Activated effector memory CD4-positive, alpha-beta T cell treated with Interleukin-2 at 50 U/mL for 16 hours (primary cell): ENCODE data around the gene CAPN5.
A peak's percentile ranks its signal among the peaks of the same experiment; 100 is the strongest.
"Not testable (repeated sequence)": the region's sequence is repeated elsewhere in the genome, so short reads cannot be mapped to it uniquely, and the experiment has no call there.

ENCODE experiments used
- DNase-seq: peaks from one replicate; pipeline ENCODE4 v3.0.0-alpha.2; 2020

The CAPN5 gene

DNA sequence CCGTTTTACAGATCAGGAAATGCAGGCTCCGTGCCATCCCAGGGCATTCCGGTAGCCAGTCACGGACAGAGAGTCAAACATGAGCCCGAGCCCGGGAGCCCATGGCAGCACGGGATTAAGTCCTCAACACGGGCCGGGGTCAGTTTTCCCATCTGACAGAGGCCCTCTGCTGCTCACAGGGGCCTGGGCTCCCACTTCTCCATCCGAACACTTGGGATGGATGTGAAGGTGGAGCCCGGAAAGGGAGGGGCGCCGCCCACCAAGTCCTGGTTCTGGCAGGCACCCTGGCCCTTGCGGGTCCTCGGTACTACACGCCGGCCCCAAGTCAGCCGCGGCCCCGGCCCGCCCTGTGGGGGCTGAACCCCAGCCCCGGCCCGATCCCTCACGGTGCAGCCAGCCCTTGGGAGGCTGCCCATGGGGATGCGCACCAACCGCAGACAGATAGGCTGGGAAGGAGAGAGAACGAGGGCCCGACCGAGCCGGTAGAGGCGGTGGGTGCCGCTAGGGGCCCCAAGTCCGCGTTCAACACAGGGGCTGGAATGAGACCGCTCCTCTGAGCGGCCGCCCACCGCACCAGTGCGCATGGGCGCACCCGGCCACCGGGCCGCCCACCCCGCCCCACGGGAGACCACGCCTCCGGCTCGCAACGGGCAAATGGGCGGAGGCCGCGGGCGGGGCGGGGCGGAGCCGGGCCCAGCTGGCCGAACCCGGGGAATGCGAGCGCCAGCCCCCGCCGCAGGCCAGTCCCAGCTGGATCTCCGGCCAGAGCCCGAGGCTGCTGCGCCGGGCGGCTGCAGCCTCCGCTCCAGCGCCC lies at the start of gene CAPN5:
Gene CAPN5 (plus strand): TSS at position 743 of the 814 bp plus-strand sequence. CDS start 17,916 bp downstream, outside the sequence.
- peak; percentile 75 for DNase-seq

DNA sequence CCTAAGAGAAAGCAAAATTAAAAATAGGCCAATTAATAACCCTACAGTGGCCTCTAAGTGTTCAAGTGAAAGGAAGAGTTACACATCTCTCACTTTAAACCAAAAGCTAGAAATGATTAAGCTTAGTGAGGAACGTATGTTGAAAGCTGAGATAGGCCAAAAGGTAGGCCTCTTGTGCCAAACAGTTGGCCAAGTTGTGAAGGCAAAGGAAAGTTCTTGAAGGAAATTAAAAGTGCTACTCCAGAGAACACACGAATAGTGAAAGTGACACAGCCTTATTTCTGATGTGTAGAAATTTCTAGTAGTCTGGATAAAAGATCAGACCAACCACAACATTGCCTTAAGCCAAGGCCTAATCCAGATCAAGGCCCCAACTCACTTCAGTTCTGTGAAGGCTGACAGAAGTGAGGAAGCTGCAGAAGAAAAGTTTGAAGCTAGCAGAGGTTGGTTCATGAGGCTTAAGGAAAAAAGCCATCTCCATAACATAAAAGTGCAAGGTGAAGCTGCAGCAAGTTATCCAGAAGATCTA lies 48.3 kb upstream of the CAPN5 start:
- DNase-seq: not testable (repeated sequence)

DNA sequence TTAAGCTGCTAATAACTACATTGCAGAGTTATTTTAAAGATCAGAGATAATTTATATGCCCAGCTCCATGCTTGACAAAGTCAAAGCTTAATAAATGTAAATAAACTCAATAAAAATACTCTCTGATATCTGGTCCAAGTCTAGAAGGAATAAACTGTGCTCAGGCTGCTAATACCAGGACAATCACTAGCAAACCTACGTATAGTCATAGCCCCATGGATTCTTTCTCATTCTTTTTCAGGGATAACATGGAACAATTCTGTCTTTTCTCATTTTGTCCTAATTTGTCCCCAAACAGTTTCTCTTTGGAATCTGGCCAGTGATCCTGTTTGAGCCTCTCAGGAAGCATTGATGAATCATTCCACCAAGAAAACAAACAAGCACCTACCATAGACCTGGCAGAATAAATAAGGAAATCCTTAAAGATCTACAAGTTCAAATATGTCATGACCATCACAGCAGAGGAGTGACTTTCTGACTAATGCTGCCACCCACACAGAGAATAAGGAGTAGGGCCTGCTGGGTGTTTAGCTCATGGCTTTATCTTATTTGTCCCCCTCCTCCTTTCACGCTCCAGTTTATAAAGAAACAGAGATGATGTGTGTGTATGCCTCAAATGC lies 46.7 kb upstream of the CAPN5 start:
- no peak for DNase-seq

DNA sequence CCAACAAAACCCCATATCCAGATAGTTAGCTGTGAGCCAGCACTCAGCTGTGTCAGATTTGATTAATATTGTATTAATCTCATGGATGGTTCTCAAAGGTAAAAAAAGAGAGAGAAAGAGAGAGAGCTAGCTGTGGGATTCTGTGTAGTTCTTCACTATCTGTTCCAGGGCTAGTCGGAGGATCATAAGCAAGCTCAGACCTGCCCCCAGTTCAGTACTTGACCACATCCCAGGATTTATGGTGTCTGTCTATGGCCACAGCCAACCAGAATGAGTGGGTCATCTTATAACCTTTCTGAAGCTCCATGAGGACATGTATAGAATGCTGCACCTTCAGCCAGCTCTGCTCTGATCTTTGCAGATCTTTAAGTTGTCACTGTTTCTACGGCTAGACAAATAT lies 46.0 kb upstream of the CAPN5 start:
- no peak for DNase-seq

DNA sequence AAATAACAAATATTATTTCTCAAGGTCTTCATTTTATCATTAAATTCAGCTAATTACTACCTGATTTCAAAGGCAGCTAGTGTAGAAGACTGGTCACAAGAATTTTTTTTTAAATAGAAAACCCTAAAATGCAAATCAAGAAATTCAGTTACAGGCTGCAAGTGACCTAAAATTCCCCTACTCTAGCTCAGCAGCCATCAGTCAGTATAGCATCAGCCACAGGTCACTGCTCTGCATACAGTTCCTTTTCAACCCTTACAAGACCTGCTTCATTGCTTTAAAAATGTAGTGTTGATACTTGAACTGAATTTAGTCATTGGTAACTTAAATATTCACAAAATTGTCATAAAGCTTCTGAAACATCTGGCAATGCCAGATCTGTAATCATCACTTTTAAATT lies 42.0 kb upstream of the CAPN5 start:
- no peak for DNase-seq

DNA sequence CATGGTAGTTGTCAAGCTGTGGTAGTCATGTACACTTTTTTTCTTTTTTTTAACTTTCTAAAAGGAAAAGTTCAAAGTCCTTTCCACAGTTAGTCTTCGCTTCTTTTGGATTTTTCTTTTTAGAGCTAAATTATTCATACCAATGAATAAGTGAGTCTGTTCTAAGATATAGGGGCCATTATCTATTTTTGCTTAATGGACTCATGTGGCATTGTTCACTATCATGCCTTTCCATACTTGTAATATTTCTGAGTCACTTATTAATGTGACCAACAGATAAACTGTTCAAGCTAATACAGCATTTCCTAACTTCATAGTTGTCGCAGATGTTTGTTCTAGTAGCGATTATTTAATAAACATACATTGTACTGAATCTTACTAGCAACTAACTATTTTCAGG lies 40.5 kb upstream of the CAPN5 start:
- no peak for DNase-seq

DNA sequence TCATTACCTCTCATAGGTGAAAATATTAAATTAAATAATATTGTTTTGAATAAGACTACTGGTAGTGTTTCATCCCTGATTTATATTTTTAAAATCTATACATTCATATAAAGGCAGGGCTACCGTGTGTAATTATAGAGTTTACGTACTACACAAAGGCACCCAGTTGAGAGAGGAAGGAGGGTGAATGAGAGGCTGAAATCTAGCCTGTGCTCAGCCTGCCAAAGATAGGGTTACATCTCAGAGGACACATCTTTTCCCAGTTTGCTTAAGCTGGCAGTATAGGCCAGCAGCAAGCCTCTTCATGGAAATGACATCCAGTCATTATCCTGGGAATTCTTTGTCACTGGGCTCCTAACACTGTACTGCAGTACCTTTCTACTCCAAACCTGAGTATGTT lies 40.0 kb upstream of the CAPN5 start:
- DNase-seq: no peak

DNA sequence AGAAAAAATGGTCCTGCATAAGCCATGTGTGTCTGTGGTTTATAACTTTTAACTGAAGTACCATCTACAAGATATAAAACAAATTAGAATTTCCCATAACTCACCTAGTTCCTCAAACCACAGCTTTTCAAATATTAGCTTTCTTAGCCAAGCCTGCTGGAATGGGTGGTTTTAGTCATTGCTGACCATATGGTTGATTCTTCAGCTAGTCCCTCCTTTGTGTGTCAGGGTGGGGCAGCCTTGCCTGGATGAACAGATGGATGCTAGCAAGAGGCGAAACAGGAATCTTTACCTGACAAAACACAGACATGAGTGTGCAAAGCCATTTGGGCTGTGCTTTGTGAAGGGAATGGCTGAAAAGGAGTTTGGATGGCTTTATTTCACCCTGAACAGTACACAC lies 39.5 kb upstream of the CAPN5 start:
- no peak for DNase-seq

DNA sequence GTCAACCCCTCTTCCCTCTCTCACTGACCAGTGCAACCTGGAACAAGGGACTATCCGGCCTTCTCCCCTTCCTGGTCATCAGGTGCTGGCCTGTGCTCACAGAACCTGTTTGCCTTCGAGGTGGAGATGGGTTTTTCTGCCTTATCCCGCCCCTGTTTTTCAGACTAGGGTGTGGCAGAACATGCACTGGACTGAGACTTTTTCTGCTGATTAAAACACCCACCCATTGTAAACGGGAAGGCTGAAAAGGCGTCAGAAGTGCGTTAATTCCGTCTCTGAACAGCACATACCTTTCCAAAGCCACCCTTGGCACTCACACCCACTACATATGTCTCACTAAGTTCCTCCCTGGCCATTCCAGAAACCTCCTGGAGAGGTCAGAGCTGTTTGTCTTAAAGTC lies 36.9 kb upstream of the CAPN5 start:
- DNase-seq: no peak

DNA sequence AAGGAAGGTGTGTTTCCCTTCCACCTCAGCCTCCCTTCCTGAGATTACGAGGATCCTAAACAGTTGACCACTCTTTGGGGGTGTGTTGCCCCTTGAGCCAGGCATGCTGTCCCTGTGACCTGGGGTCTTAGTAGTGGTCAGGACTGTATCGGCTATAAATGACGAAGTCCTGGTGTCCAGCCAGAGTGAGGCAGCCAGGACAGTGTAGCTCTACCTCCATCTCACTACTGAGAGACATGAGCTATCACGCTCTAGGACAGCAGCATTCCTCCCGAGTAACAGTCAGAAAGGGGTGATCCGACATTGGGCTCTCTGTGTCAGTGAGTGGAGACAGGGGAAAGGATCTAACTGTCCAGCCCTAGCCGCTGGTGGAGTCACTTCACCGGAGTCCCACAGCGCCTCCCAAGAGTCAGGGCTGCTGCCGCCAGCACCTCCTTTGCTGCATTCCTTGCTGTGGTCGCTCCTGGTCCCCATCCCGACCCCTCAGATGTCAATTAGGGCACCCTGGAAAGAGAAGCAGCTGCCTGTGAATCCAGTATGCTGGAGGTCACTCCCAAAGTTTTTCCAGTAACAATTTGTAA lies 35.8 kb upstream of the CAPN5 start:
- no peak for DNase-seq

DNA sequence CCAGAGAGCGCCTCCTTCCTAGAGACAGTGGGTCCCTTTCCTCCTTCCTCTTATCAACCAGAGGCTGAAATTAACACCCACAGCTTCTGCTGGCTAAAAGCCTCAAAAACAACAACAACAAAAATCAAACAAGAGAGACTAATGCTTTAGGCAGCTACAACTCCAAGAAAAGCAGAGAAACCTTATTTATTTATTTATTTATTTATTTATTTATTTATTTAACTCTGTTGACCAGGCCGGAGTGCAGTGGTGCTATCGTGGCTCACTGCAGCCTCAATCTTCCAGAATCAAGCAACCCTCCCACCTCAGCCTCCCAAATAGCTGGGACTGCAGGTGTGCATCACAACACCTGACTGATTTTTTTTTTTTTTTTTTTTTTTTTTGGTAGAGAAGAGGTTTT lies 35.2 kb upstream of the CAPN5 start:
- DNase-seq: no peak

DNA sequence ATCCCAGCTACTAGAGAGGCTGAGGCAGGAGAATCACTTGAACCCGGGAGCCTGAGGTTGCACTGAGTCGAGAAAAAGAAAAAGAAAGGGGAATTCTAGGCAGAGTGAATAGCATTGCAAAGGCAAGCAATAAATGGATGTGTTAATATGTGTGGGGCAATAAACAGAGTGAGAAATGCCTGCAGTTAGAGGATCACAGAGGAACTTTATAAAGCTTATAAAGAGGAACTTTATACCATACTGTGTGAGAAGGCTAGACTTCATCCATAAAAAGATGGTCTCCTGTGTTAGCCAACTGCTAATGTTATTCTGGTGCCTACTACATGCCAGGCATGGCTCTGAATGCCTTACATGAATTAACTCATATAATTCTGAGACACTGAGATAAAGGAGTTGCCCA lies 31.7 kb upstream of the CAPN5 start:
- no peak for DNase-seq

DNA sequence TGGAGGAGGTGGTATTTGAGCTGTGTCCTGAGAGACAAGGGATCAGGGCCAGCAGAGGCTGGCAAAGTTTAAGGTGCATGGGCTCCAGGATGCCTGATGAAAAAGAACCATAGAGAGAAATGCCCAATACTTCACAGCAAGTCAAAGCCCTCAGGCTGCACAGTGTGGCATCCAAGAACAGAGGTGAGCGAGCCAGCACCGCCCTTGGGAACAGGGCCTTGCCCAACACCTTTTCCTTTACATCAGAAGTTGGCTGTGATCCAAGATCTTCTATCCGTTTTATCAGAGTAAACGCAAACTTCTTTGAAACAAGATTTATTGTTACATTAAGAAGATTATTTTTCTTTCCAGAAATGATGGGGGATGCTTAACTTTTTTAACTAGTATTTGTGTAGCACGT lies 31.2 kb upstream of the CAPN5 start:
- no peak for DNase-seq

DNA sequence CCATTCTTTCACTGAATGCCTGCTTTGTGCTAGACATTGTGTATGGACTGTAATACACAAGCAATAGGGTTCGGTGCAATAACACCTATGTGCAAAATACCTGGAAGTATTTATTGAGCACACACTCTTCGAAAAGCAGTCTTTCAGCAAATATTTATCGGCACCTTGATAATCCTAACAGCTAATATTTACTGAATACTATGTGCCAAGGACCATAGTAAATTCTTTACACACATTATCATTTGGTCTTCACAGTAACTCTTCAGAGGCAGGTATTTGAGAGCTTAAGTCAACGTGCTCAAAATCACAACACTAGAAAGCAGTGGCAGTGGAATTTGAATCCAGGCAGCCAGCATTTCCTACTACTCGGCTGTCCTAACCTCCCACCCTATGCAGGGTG lies 30.4 kb upstream of the CAPN5 start:
- DNase-seq: no peak

DNA sequence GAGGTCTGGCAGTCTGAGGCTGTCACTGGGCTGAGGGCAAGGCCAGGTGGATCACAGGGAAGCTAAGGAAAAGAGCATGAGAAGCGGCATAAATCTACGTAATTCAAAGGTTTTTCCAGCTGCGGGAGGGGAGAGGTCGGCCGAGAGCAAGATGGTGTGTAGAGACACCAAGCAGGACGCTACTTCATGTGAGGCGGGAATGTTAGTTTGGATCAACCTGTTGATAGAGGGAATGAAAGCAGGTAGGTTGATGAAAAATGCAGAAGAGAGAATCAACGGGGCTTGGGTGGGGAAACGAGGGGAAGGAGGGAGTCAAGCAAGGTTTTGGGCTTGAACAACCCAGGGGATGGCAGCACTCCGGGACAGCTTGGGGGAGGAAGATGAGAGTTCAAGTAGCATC lies 29.7 kb upstream of the CAPN5 start:
- DNase-seq: no peak

DNA sequence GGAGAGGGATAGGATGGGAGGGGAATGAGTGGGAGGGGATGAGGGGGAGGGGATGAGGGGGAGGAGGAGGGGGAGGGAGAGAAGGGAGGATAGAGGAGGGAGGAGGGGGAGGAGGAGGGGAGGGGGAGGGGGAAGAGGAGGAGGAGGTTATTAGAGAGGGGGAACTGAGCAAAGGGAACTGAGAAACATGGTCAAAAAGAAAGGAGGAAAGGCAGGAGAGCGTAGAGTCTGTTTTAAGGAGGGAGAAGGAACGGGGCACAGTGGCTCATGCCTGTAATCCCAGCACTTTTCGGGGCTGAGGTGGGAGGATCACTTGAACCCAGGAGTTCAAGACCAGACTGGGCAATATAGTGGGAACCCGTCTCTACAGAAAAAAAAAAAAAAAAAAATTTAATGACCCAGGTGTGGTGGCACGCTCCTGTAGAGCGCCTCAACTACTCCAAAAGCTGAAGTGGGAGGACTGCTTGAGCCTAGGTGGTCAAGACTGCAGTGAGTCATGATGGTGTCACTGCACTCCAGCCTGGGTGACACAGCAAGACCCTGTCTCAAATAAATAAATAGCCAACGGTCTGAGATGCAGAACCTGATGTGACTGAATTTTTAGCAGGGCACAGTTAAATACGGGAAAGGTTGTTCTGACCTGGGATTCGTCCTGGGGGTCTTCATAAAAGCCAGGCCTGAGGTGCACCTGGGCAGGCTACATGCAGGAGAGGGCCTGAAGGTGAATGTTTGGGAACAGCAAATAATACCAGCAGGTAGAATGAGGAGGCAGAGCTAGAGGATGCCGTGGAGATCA lies 28.5 kb upstream of the CAPN5 start:
- DNase-seq: no peak

DNA sequence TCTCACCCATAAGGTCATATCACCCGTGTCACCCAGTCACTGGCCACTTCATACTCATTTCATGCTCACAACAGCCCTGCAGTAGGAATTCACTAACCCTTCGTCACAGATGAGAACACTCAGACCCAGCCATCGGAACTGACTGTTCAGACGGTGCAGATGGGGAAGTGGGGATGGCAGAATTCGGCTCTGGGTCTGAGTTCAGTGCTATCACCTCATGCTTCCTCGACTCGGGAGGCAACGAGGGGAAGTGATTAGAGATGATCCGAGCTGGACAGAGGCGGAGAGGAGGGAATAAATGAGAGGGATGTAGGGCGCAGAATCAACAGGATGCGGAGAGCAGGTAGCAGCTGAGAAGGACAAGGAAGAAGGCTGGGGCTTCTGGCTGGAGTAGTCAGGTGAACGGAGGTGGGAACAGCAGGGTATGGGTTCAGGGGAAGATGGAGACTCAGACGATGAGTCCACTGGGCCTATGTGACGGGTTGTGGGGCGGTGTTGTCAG lies 27.9 kb upstream of the CAPN5 start:
- no peak for DNase-seq

DNA sequence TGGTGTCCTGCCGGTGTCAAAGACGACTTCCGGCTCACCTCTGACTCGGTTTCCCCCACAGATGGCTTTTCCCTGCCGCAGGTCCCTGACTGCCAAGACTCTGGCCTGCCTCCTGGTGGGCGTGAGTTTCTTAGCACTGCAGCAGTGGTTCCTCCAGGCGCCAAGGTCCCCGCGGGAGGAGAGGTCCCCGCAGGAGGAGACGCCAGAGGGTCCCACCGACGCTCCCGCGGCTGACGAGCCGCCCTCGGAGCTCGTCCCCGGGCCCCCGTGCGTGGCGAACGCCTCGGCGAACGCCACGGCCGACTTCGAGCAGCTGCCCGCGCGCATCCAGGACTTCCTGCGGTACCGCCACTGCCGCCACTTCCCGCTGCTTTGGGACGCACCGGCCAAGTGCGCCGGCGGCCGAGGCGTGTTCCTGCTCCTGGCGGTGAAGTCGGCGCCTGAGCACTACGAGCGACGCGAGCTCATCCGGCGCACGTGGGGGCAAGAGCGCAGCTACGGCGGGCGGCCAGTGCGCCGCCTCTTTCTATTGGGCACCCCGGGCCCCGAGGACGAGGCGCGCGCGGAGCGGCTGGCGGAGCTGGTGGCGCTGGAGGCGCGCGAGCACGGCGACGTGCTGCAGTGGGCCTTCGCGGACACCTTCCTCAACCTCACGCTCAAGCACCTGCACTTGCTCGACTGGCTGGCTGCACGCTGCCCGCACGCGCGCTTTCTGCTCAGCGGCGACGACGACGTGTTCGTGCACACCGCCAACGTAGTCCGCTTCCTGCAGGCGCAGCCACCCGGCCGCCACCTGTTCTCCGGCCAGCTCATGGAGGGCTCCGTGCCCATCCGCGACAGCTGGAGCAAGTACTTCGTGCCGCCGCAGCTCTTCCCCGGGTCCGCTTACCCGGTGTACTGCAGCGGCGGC lies 27.0 kb upstream of the CAPN5 start:
- no peak for DNase-seq

DNA sequence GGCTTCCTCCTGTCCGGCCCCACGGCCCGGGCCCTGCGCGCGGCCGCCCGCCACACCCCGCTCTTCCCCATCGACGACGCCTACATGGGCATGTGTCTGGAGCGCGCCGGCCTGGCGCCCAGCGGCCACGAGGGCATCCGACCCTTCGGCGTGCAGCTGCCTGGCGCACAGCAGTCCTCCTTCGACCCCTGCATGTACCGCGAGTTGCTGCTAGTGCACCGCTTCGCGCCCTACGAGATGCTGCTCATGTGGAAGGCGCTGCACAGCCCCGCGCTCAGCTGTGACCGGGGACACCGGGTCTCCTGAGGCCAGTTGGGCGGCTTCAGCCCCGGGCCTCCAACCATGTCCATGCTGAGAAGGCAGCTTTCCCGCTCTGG lies 26.4 kb upstream of the CAPN5 start:
- DNase-seq: no peak

DNA sequence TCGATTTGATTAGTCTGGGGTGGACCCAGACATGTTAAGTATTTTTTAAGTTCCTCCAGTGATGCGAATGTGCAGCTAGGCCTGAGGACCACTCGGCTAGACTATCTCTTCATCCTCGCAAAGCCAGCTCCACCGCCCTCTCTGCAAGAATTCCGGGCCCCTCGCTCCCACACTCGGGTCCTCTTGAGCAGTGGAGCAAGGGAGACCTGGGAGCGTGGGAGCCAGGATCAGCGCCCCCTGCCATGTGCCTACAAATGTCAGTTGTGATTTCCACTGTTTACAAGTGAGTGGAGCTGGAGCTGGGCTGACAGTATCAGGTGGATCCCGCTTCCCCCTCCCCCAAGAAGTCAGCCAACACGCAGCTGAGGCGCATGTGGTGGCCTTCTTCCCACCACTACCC lies 25.9 kb upstream of the CAPN5 start:
- no peak for DNase-seq

DNA sequence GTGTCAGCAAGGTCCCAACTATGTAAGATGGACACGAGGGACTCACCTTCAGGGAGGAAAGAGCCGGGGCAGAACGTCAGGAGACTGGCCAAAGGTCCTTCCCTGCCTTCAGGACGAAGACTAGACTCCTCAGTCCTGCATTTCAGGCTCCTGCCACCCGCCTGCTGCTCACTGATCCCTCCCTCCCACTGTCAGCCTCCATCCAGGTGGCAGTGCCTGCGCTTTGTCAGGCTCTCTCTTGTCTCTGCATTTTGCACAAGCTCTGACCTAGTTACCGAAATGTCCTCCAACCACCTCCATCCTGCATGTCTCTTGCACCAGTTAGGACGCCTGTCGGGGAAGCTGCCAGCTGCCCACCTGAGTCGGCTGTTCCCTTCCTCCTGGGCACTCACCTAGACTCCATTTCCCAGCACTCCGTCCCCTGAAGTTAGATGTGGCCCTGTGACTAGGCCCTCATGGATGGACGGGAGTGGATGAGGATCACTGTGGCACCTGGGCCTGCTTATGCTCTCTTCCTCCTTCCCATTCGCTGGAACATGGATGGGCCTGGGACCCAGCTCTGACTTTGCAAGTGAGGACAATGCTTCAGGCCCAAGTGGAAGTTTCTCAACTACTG lies 24.6 kb upstream of the CAPN5 start:
- DNase-seq: no peak

DNA sequence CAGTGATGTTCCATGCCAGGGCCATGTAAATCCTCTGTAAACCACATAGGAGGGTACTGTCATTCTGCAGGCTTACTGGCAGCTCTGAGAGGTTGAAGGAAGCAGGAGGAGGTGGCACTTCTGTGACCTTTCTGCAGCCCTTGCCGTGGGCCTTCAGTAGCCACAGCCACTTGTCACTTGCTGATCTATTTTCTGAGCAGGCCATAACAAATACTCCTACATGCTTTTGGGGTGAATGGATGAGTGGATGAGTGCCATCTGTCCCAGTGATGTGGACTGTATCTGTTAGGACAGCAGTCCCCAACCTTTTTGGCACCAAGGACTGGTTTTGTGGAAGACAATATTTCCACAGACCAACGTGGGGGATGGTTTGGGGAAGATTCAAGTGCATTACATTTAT lies 22.4 kb upstream of the CAPN5 start:
- DNase-seq: no peak
